Trophoblast cell (in vitro differentiated cells and primary cell): ENCODE data around the gene LIPG.
"Not testable (repeated sequence)": the region's sequence is repeated elsewhere in the genome, so short reads cannot be mapped to it uniquely, and the experiment has no call there.

Experiments used
- DNase-seq, 2 donors: peaks; one replicate each; pipeline ENCODE4 v3.0.0-alpha.2; 2016
- H2AFZ ChIP-seq: 2 replicates; pipeline ENCODE4 v1.6.1; 2013; ENCODE audit warnings: low read length, moderate library complexity, mild to moderate bottlenecking; ENCODE audit not compliant: insufficient read depth, poor library complexity
- H2AK5ac ChIP-seq: 2 replicates; pipeline ENCODE4 v1.6.1; 2013; ENCODE audit warnings: mild to moderate bottlenecking, low read length
- H2BK120ac ChIP-seq: 2 replicates; pipeline ENCODE4 v1.6.1; 2013; ENCODE audit warnings: low read length, mild to moderate bottlenecking, moderate library complexity; ENCODE audit not compliant: insufficient read depth, poor library complexity
- H2BK12ac ChIP-seq: 2 replicates; pipeline ENCODE4 v1.6.1; 2013; ENCODE audit warnings: mild to moderate bottlenecking, low read length, moderate library complexity
- H2BK5ac ChIP-seq: 2 replicates; pipeline ENCODE4 v1.6.1; 2013; ENCODE audit warnings: low read length, low read depth, moderate library complexity, mild to moderate bottlenecking; ENCODE audit not compliant: poor library complexity
- H3K14ac ChIP-seq: 2 replicates; pipeline ENCODE4 v1.6.1; 2013; ENCODE audit warnings: mild to moderate bottlenecking, low read length
- H3K18ac ChIP-seq: 2 replicates; pipeline ENCODE4 v1.6.1; 2013; ENCODE audit warnings: mild to moderate bottlenecking, low read length
- H3K23ac ChIP-seq: 2 replicates; pipeline ENCODE4 v1.6.1; 2013; ENCODE audit warnings: low read length
- H3K27ac ChIP-seq: 2 replicates; pipeline ENCODE4 v1.5.1; 2013; ENCODE audit warnings: low read depth, mild to moderate bottlenecking, inconsistent platforms, low read length, moderate library complexity
- H3K27me3 ChIP-seq: 2 replicates; pipeline ENCODE4 v1.6.1; 2013; ENCODE audit warnings: inconsistent platforms, mild to moderate bottlenecking, low read length, moderate library complexity; ENCODE audit not compliant: insufficient read depth
- H3K36me3 ChIP-seq, 2 experiments: 1 replicate in 1 of 2; 2 replicates in 1 of 2; pipeline ENCODE4 v1.6.1; 2013; ENCODE audit warnings: low read length in 2 of 2, mild to moderate bottlenecking in 2 of 2, moderate library complexity in 1 of 2; ENCODE audit not compliant: insufficient read depth in 2 of 2, control insufficient read depth in 1 of 2
- H3K4ac ChIP-seq: 2 replicates; pipeline ENCODE4 v1.6.1; 2013; ENCODE audit warnings: low read depth, mild to moderate bottlenecking, low read length, moderate library complexity
- H3K4me1 ChIP-seq, 2 experiments: 1 replicate in 1 of 2; 2 replicates in 1 of 2; pipeline ENCODE4 v1.6.1; 2013; ENCODE audit warnings: low read length in 2 of 2, mild to moderate bottlenecking in 2 of 2, moderate library complexity in 1 of 2; ENCODE audit not compliant: insufficient read depth in 2 of 2, control insufficient read depth in 1 of 2
- H3K4me2 ChIP-seq: 2 replicates; pipeline ENCODE4 v1.6.1; 2013; ENCODE audit warnings: inconsistent platforms, mild to moderate bottlenecking, low read length, moderate library complexity
- H3K4me3 ChIP-seq: 2 replicates; pipeline ENCODE4 v1.5.1; 2013; ENCODE audit warnings: mild to moderate bottlenecking, low read depth, low read length, inconsistent platforms
- H3K79me1 ChIP-seq: one replicate; pipeline ENCODE4 v1.6.1; 2013; ENCODE audit warnings: low read length
- H3K79me2 ChIP-seq: 2 replicates; pipeline ENCODE4 v1.6.1; 2013; ENCODE audit warnings: low read length, mild to moderate bottlenecking; ENCODE audit not compliant: control insufficient read depth, insufficient read depth, poor library complexity
- H3K9ac ChIP-seq: 2 replicates; pipeline ENCODE4 v1.6.1; 2013; ENCODE audit warnings: mild to moderate bottlenecking, low read length
- H3K9me3 ChIP-seq: 2 replicates; pipeline ENCODE4 v1.6.1; 2013; ENCODE audit warnings: low read depth, mild to moderate bottlenecking, control low read depth, inconsistent platforms, low read length; ENCODE audit not compliant: insufficient read depth
- H4K12ac ChIP-seq: 2 replicates; pipeline ENCODE4 v1.6.1; 2013; ENCODE audit warnings: low read depth, mild to moderate bottlenecking, low read length, moderate library complexity
- H4K8ac ChIP-seq: 2 replicates; pipeline ENCODE4 v1.6.1; 2013; ENCODE audit warnings: low read depth, mild to moderate bottlenecking, low read length, moderate library complexity
- H4K91ac ChIP-seq: one replicate; pipeline ENCODE4 v1.6.1; 2013; ENCODE audit warnings: low read depth, mild to moderate bottlenecking, low read length, moderate library complexity
- WGBS: extraction: QIAGEN DNeasy Blood & Tissue Kit; methylation state at CpG from one replicate; pipeline ENCODE4 v1.1.7; 2013; ENCODE audit warnings: missing lambda C conversion rate; ENCODE audit not compliant: insufficient read length, insufficient coverage; ENCODE audit errors: extremely low coverage; 5-methylcytosine and 5-hydroxymethylcytosine counted together

The LIPG gene

GRCh38 chr18:49584951-49585350, 23.1 kb downstream of the LIPG start:
- DNase-seq, H3K4me2 ChIP-seq, H2BK12ac ChIP-seq, H3K4me3 ChIP-seq, H3K79me1 ChIP-seq, H3K9ac ChIP-seq, H3K4me1 ChIP-seq, H4K91ac ChIP-seq, H2BK120ac ChIP-seq, H3K14ac ChIP-seq, H3K79me2 ChIP-seq, H3K27me3 ChIP-seq, H4K8ac ChIP-seq, H3K4ac ChIP-seq, H2BK5ac ChIP-seq, H3K18ac ChIP-seq, H2AFZ ChIP-seq, H3K9me3 ChIP-seq, H3K27ac ChIP-seq, H3K23ac ChIP-seq, H4K12ac ChIP-seq, H2AK5ac ChIP-seq: not testable (repeated sequence)
- H3K36me3 ChIP-seq, result peaks cover 13 to 25% of the 10 kb centered on the region in 2 experiments
- no CpG with 5 or more reads among the region's 4 CpGs for WGBS

DNA sequence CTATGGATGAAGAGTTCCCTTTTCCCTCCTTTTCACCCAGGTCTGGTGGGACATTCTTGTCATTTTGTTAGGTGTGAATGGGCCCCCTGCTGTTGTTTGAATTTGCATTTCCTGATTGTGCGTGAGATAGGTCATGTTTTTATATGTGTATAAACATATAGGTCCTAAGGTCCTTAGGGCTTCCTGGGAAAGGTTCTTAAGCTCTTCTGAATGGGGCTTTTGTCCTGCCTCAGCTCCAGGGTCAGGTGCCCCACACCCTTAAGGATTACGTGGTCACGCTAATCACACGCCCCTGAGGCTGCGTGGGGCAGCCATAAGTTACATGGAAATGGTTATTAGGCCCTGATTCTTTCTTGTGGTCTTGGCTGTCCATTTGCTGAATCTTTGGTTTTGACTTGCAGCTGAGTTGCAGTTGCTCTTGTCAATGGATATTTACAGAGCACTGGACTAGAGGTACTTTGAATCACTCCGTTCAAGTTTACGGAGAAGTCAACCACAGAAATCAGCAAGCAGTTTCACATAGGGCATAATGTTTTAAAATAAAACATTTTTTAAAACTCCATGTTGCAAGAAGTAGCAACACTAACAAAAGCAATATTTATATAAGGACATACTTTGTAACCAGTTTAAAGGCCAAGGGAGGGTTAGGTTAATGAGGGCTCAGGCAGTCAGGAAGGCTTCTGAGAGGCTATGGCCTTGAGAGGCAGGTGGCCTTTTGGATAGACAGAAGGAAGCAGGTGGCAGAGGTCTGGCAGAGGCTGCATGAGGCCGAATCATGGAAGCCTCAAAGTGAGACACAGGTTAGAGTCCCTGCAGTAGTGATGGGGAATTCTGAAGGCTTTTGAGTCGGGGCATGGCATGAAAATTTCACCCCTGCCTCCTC, 24.2 kb downstream of the LIPG start:
- WGBS, result no CpG with 5 or more reads among the region's 9 CpGs
- no peak overlapping the region for H4K8ac ChIP-seq

DNA sequence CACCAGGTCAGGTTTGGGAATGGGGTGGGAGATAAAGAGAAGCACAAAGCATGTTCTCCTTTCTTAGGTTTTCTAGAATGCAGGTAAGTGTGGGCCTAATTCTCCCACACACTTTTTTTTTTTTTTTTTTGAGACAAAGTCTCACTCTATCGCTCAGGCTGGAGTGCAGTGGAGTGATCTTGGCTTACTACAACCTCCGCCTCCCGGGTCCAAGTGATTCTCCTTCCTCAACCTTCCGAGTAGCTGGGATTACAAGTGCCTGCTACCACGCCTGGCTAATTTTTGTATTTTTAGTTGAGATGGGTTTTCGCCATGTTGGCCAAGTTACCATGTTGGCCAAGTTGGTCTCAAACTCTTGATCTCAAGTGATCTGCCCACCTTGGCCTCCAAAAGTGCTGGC, 26.3 kb downstream of the LIPG start:
- no peak for DNase-seq
- Histone ChIP-seq H3K4me2 (no peak overlapping the region), H3K79me2 (no peaks in the 10 kb centered on the region), H2AK5ac (no peak overlapping the region), H3K9me3 (peaks cover 3% of the 10 kb centered on the region), H3K27ac (no peak overlapping the region), H2BK12ac (no peak overlapping the region), H3K9ac (no peak overlapping the region), H3K23ac (no peak overlapping the region), H2BK120ac (no peak overlapping the region), H3K4me3 (no peak overlapping the region), H2AFZ (no peak overlapping the region), H3K18ac (no peak overlapping the region), H3K27me3 (no peaks in the 10 kb centered on the region), H3K4me1 (no peaks in the 10 kb centered on the region), H3K36me3 (peaks cover 16 to 28% of the 10 kb centered on the region in 2 experiments), H2BK5ac (no peak overlapping the region), H4K12ac (no peak overlapping the region), H3K79me1 (no peaks in the 10 kb centered on the region), H3K14ac (no peak overlapping the region), H4K91ac (no peak overlapping the region), H3K4ac (no peak overlapping the region), H4K8ac (no peak overlapping the region)
- WGBS, result no CpG with 5 or more reads among the region's 6 CpGs

More for the DNA sequence above, 24.2 kb downstream of the LIPG start:
- no peak overlapping the region for H3K4me3 ChIP-seq
- H3K27me3 ChIP-seq, result no peaks in the 10 kb centered on the region
- no peak overlapping the region for H4K91ac ChIP-seq
- no peaks in the 10 kb centered on the region for H3K79me2 ChIP-seq
- no peak overlapping the region for H4K12ac ChIP-seq
- no peak overlapping the region for H2BK12ac ChIP-seq
- no peak overlapping the region for H2AK5ac ChIP-seq
- peaks cover 3% of the 10 kb centered on the region for H3K9me3 ChIP-seq
- no peak overlapping the region for H3K4ac ChIP-seq
- H2BK120ac ChIP-seq, result no peak overlapping the region
- H3K79me1 ChIP-seq, result no peaks in the 10 kb centered on the region
- H3K27ac ChIP-seq, result no peak overlapping the region
- DNase-seq, result no peak
- no peak overlapping the region for H3K4me2 ChIP-seq
- H3K4me1 ChIP-seq, result no peaks in the 10 kb centered on the region
- no peak overlapping the region for H3K9ac ChIP-seq
- no peak overlapping the region for H3K18ac ChIP-seq
- no peak overlapping the region for H2AFZ ChIP-seq
- H3K14ac ChIP-seq, result no peak overlapping the region
- H2BK5ac ChIP-seq, result no peak overlapping the region
- no peak overlapping the region for H3K23ac ChIP-seq
- peaks cover 19 to 29% of the 10 kb centered on the region in 2 experiments for H3K36me3 ChIP-seq

DNA sequence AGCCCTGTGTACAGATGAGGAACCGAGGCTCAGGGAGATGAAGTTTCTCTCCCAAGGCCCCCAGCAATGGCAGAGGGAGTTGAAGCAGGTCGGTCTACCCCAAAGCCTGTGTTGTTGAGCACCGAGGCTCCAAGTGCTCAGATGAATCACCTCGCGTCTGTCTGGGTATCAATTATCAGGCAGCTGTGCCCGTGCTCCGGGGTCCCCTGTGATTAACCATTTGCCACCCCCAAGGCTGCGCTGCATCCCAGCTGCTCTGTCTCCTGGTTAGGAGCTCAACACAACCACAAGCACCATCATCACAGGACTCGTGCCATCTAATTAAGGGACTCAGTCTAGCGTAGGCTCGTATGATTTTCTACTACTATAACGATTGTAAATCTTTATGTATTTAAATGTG, 27.1 kb downstream of the LIPG start:
- Histone ChIP-seq H2BK12ac (no peak overlapping the region), H2AK5ac (no peak overlapping the region), H3K14ac (no peak overlapping the region), H2AFZ (no peak overlapping the region), H3K27me3 (no peaks in the 10 kb centered on the region), H2BK5ac (no peak overlapping the region), H3K9me3 (peaks cover 3% of the 10 kb centered on the region), H4K8ac (no peak overlapping the region), H3K27ac (no peak overlapping the region), H3K79me2 (no peaks in the 10 kb centered on the region), H3K4me3 (no peak overlapping the region), H3K4me2 (no peak overlapping the region), H3K36me3 (peaks cover 16 to 24% of the 10 kb centered on the region in 2 experiments), H2BK120ac (no peak overlapping the region), H4K12ac (no peak overlapping the region), H3K79me1 (no peaks in the 10 kb centered on the region), H3K23ac (no peak overlapping the region), H3K9ac (no peak overlapping the region), H3K18ac (no peak overlapping the region), H4K91ac (no peak overlapping the region), H3K4ac (no peak overlapping the region), H3K4me1 (no peaks in the 10 kb centered on the region)
- no peak for DNase-seq
- WGBS, result no CpG with 5 or more reads among the region's 12 CpGs
